Stimulated activated naive CD8-positive, alpha-beta T cell treated with anti-CD3 and anti-CD28 coated beads, Interleukin-15, amount 100 ng/mL, for 72 hours (primary cell): Measurements from ENCODE around the gene FSCN2.

Experiments used
- ATAC-seq: fragments of 150-1000 bp; cut with Tn5 transposase; 2 replicates; pipeline ENCODE4 v1.10.0; 2021; ENCODE audit warnings: mild to moderate bottlenecking, moderate library complexity
- DNase-seq, 2 donors: peaks; one replicate each; pipeline ENCODE4 v3.0.0; 2021 to 2022
- H3K27ac Mint-ChIP-seq, 2 donors: one replicate each; pipeline ENCODE4 v1.8.0; 2022; ENCODE audit warnings: mild to moderate bottlenecking in 2 of 2, mixed read lengths in 2 of 2, moderate library complexity in 2 of 2
- H3K27me3 Mint-ChIP-seq: one replicate; pipeline ENCODE4 v1.8.0; 2022; ENCODE audit warnings: mixed read lengths
- H3K4me1 Mint-ChIP-seq: one replicate; pipeline ENCODE4 v1.8.0; 2022; ENCODE audit warnings: mild to moderate bottlenecking, mixed read lengths
- H3K4me3 Mint-ChIP-seq, 2 donors: one replicate each; pipeline ENCODE4 v1.8.0; 2022; ENCODE audit warnings: mild to moderate bottlenecking in 2 of 2, mixed read lengths in 2 of 2, moderate library complexity in 1 of 2
- H3K9me3 Mint-ChIP-seq, 2 donors: one replicate each; pipeline ENCODE4 v1.8.0; 2022; ENCODE audit warnings: mixed read lengths in 2 of 2

The FSCN2 gene

DNA sequence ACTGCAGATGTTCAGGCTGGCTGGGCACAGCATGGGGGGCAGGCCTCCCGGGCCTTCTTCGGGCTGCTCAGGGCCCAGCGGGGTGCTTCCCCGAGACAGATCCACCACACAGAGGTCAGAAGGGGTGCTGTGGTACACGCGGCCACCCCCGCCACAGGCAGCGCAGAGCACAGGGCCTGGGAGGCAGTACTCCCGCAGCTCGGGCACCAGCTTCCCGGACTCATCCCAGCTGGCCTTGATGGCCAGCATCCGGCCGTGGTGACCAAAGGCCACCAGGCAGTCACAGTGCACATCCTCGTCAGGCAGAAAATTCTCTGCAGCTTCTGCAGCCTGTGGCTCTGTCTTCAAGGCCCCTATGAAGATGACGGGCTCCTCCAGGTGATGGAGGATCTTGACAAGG, 22.1 kb downstream of the FSCN2 start:
- no peak for DNase-seq
- Mint-ChIP-seq H3K9me3 (no peaks in the 10 kb centered on the region), H3K27me3 (no peaks in the 10 kb centered on the region), H3K4me1 (peaks cover 44% of the 10 kb centered on the region), H3K4me3 (peak overlapping the region; percentile 62 to 98), H3K27ac (peak overlapping the region in 1 of 2 donors; percentile 48)
- no peak for ATAC-seq

DNA sequence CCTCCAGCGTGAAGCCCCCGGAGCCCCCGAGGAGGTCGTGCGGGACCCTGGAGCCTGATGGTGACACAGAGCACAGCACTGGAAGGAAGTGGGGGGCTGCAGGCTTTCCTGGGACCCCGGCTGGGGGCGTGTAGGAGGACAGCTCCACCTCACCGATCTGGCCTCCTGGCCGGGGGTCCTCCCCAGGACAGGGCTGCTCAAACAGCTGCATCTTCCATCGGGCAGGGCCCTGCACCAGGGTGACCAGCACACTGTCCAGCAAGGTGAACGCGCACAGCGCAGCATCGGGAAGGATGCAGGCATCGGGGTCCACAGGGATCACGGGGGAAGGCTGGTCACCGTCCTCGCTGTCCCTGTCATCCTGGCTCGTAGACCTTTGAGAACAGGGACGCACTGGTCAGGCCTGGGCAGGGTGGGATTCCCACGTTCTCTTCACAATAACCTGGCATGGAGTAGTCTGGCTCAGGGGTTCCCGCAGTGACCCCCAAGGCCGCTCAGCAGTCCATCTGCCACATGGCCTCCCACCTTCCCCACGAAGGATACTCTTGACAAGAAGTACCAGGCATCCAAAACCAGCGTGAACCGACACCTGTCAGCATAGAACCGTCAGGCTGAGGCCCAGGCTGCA, 22.8 kb downstream of the FSCN2 start:
- Mint-ChIP-seq H3K9me3 (no peaks in the 10 kb centered on the region), H3K4me3 (peak overlapping the region; percentile 94 to 98), H3K27ac (peak overlapping the region in 1 of 2 donors; percentile 48), H3K27me3 (no peaks in the 10 kb centered on the region), H3K4me1 (peaks cover 44% of the 10 kb centered on the region)
- DNase-seq (no peak), ATAC-seq (no peak)

DNA sequence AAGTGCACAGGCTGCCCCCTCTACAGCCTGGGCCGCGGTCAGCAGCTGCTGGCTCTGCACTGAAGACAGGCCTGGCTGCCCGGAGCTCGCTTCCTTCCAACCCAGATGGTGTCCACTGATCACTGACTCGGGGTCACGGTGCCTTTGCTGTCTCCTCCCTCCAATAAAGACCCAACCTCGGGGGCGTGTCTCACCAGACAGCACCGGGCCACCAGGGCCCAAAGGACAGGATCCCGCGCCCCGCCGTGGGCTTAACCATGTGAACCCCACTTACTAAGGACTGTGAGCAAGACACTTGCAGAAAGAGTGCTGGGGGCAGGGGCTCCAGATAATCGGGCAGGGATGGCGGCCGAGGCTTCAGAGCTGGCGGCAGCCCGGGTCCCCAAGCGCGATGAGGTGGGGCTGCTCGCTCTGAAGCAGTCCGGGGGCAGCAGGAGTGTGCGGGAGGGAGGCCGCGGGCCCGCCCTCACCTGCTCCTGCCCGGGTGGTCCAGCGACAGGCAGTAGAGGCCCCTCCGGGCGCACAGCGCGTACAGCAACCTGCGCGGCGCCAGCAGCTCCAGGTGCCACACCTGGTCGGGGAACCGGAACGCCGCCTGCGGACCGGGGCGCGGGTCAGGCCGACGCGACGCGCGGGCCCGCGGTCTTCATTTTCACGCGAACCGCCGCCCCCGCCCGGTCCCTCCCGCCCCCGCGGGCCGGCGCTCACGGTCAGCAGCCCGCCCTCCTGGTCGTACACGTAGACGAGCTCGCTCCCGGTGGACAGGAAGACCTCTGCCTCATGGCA, 23.5 kb downstream of the FSCN2 start:
- Mint-ChIP-seq H3K4me1 (peaks cover 44% of the 10 kb centered on the region), H3K9me3 (no peaks in the 10 kb centered on the region), H3K27ac (peak overlapping the region; percentile 46 to 93), H3K27me3 (no peaks in the 10 kb centered on the region), H3K4me3 (peak overlapping the region; percentile 96 to 98)
- ATAC-seq (no peak), DNase-seq (no peak)

DNA sequence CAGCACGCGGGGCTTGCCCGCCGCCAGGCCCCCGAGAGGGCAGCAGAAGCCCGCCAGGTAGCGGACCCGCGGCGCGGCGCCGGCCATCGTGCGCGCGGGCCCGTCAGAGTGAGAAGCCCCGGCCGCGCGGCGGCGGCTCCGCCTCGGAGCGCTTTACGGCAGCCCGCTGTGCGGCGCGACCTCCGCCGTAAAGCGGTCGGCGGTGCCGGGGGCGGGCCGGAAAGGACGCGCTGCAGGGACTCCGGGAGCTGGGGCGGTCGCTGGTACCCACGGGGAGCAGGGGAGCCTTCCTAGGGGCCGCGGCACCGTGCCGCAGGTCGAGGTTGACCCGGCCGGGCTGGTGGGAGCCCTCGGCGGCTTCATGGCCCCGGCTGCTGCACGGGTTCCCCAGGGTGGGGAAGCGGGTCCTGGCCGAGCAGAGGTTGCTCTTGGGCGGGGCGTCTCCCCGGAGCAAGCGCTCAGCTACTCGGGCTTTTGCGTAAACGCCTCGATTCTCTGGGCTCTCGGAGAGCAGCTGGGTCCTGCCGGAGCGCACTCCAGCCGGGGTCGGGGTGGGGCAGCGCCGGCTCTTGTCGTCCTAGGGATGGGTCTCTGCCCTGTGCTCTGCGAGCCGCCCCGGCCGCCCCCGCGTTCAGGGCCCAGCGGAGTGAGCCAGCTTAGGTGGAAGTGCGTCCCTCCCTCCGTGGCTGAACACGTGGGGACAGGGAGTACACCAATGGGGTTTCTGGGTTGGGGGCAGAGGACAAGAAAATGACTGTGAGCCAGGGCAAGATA, 24.3 kb downstream of the FSCN2 start, which contains the start of gene FAAP100:
TSS of gene FAAP100 (minus strand) at position 110 of the 774 bp plus-strand sequence. CDS start at position 87, 23 bp downstream.
- no peaks in the 10 kb centered on the region for H3K9me3 Mint-ChIP-seq
- peak within 1 kb of the TSS; percentile 96 to 98 for H3K4me3 Mint-ChIP-seq
- peaks cover 44% of the 10 kb centered on the region for H3K4me1 Mint-ChIP-seq
- peak; percentile 75 for ATAC-seq
- peak; percentile 88 to 93 for DNase-seq
- H3K27me3 Mint-ChIP-seq: no peaks in the 10 kb centered on the region
- peak within 1 kb of the TSS; percentile 69 to 95 for H3K27ac Mint-ChIP-seq

DNA sequence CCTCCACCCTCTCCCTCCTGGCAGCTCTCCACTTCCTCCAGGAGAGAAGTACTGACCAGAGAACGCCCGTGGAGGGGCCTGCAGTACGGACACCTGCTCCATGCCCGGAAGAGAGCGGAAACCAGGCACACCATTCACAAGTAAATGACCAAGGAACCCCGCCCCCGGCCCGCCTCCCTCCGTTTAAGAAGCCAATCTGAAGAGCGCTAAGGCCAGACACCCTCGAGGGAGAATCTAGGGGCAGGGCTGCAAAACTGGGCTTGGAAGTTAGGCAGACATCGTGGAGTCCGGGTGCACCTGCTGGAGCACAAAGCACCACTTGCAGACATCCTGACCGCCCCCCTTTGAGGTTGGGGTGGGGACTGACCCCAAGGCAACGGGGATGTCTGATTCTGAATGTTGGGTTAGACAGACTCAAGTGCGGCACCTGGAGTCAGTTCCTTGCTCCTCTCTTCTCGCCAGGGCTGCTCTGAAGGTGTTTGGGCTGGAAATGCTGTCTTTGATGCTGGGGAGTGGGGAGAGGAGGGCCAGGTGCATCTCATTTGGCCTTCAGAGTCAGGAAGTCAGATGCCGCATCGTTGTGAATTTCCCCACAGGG, 24.9 kb downstream of the FSCN2 start:
- H3K9me3 Mint-ChIP-seq: no peaks in the 10 kb centered on the region
- H3K27ac Mint-ChIP-seq: peak overlapping the region; percentile 74 to 95
- peak; percentile 79 for ATAC-seq
- DNase-seq: peak; percentile 72 to 73
- peaks cover 44% of the 10 kb centered on the region for H3K4me1 Mint-ChIP-seq
- peak overlapping the region; percentile 96 to 98 for H3K4me3 Mint-ChIP-seq
- no peaks in the 10 kb centered on the region for H3K27me3 Mint-ChIP-seq

DNA sequence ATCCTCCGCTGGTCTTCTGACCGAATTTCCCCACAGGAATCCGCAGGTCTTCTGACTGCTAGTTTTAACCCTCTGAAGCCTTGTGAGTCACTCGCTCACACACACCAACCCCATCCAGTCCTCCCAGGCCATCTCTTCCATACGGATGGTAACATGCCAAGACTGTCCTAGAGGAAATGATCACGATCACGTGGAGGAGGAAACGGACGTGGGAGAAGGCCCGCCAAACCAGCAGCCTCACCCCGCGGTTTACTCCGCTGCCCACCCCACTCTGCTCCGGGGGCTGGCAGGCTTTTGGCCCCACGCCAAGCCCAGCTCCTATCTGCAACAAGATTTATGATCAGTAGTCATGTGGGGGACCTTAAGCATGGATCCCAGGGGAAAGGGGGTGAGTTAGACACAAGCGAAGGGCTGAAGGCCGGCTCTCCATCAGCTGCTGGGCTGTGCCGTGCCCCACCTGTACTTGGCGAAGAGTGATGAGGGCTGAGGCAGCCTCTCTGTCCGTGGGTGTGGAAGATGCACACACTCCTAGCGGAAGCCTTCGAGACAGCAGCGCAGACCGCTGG, 25.5 kb downstream of the FSCN2 start:
- DNase-seq: no peak
- H3K4me3 Mint-ChIP-seq: peak overlapping the region; percentile 96 to 98
- ATAC-seq: peak; percentile 7
- peak overlapping the region; percentile 74 for H3K27ac Mint-ChIP-seq
- H3K27me3 Mint-ChIP-seq: no peaks in the 10 kb centered on the region
- H3K4me1 Mint-ChIP-seq: peaks cover 44% of the 10 kb centered on the region
- no peaks in the 10 kb centered on the region for H3K9me3 Mint-ChIP-seq

DNA sequence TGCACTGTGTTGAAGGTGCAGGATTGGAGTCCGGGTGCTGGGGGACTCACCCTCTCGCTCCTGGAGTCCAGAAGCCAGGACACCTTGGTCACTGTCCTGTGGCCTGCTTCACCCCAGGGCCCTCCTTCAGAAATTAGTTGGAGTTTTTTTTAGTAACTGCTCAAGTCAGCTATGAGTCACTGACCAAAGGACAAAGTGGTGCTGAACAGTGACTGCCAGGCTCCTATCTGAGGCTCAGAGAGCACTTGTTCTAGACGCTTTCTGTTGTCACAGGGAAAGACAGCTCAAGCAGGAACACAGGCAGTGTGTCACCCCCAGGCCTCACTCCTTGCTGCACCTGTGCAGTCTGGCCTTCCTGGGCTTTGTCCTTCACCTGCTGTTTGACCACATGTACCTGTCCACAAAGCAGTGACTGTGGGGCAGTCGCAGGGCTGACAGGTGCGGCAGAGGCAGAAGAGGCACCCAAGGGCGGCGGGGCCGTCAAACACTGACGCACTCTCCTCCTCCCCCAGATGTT, 28.1 kb downstream of the FSCN2 start:
- ATAC-seq (no peak), DNase-seq (no peak)
- Mint-ChIP-seq H3K27me3 (no peaks in the 10 kb centered on the region), H3K27ac (no peak overlapping the region), H3K4me1 (peaks cover 21% of the 10 kb centered on the region), H3K9me3 (no peaks in the 10 kb centered on the region), H3K4me3 (no peak overlapping the region)

DNA sequence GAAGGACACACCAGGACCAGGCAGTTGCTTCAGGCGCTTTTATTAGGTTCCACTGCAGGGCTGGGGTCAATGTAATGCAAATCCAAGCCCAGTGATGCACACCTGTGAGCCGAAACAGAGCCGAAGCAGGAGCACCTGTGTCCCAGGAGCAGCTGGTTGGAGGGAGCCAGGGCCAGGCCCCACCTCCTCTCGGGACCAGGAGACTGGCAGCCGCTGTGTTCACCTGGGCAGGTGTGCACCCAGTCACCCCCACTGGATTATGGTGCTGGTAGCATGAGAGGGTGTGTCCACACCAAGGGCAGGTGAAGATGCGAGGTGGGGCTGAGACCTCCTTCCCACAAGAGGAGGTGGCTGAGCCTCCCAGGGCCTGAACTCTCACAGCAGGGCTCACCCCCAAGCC, 28.7 kb downstream of the FSCN2 start:
- no peaks in the 10 kb centered on the region for H3K27me3 Mint-ChIP-seq
- peaks cover 15% of the 10 kb centered on the region for H3K4me1 Mint-ChIP-seq
- H3K4me3 Mint-ChIP-seq: no peak overlapping the region
- H3K27ac Mint-ChIP-seq: no peak overlapping the region
- ATAC-seq: no peak
- no peak for DNase-seq
- no peaks in the 10 kb centered on the region for H3K9me3 Mint-ChIP-seq

DNA sequence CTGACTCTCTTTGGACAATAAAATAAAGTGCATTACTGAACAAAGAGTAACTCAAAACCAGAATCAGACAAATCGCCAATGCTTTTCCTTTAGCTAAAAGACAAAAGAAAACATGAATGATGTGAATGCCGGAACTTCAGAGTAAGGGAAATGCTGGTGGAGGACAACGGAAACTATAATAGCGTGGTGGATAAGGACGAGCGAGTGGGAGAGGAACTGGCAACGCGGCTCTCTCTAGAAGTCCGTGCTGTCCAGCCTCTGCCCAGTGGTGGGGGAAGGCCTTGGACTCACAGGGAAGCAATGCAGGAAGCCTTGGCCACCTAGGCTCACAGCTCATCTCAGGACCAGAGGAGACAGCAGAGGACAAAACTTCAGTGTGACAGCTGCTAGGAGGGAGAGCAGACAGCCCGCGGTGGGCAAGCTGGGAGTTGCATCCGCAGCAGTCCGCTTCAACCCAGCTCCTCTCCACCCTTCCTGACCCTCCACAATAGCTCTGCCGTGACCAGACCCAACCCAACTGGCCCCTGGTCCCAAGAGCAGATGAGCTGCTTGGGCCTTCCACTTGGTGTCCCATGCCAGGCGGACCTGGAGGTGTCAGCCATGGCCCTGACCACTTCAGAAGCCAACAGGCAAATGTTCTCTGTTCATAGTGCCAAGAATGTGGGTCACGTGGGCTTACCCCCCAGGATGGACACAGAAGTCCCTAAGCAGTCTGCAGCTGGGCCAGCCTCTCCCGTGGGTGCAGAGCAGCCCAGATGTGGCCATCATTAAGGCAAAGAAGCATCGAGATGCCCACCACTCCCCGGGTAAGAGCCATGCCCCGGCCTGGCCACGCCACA, 29.3 kb downstream of the FSCN2 start:
- Mint-ChIP-seq H3K27me3 (no peaks in the 10 kb centered on the region), H3K27ac (no peak overlapping the region), H3K4me3 (no peak overlapping the region), H3K4me1 (peaks cover 15% of the 10 kb centered on the region), H3K9me3 (no peaks in the 10 kb centered on the region)
- DNase-seq (no peak), ATAC-seq (no peak)

DNA sequence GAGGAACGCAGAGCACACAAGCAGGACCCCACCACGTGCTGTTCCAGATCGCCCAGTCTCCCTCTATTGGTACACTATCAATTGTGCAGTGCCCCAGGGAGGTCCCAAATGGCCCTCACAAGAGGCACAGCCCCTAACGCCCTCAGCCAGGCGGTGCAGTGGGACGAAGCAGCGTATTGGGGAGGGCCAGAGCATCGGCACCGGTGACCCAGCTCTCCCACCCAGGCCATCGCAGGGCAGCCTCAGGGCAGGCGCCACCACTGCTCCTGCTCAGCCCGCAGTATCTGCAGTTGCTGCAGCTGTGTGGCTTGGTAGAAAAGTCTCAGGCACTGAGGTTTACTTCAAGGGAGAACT, 29.9 kb downstream of the FSCN2 start:
- Mint-ChIP-seq H3K27me3 (no peaks in the 10 kb centered on the region), H3K9me3 (no peaks in the 10 kb centered on the region), H3K4me3 (no peak overlapping the region), H3K27ac (no peak overlapping the region), H3K4me1 (peaks cover 15% of the 10 kb centered on the region)
- no peak for DNase-seq
- ATAC-seq: no peak

DNA sequence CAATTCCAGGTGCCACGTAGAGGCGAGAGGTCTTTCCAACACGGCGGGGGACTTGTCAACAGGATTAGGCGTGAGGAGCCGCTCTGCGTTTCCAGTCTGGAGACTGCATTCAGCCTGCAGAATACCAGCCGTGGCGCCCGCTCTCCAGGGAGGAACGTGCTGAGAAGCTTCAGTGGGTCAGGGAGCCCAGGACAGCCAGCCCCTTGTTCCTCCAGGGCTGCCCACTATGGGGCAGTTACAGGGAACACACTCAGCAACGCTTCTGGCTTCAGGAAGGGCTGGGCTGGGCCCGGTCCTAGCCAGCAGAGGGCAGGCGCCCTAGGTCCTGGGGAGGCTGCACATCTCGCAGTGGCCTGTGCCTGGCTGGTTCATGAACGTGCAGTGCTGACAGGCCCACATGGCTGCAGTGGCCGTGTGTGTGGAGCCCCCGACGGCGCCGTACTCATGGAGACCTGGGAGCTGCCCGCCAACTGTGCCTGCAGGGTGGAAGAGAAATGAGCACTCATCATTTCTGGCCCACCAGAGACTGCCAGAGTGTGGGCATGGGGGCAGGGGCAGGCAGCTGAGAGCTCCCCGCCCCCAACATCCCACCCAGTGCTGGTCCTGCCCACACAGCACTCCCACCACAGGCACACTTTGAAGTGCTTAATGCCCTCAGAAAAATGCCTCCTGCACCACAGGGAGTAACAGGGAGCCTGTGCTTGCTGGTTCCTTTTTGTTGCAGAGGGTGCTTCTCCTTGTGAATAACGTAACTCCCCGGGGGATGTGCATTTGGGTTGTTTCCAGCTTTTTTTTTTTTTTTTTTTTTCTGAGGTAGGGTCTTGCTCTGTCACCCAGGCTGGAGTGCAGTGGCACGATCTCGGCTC, 31.0 kb downstream of the FSCN2 start:
- Mint-ChIP-seq H3K27ac (no peak overlapping the region), H3K27me3 (no peaks in the 10 kb centered on the region), H3K4me1 (peaks cover 4% of the 10 kb centered on the region), H3K4me3 (no peak overlapping the region), H3K9me3 (no peaks in the 10 kb centered on the region)
- ATAC-seq (peak; percentile 32), DNase-seq (no peak)

DNA sequence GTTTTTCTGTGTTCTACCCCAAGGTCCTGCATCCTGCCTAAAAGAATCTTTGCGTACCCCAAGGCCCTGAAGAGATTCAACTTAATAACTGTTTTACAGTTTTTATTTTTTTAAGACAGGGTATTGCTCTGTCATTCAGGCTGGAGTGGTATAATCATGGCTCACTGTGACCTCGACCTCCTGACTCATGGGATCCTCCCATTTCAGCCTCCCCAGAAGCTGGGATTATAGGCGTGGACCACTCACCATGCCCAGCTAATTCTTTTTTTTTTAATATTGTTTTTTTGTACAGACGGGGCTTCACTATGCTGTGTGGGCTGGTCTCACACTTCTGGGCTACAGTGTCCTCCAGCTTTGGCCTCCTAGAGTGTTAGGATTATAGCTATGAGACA, 33.3 kb downstream of the FSCN2 start:
- Mint-ChIP-seq H3K27ac (no peak overlapping the region), H3K4me3 (no peak overlapping the region), H3K4me1 (no peaks in the 10 kb centered on the region), H3K9me3 (no peaks in the 10 kb centered on the region), H3K27me3 (no peaks in the 10 kb centered on the region)
- no peak for DNase-seq
- ATAC-seq: no peak

DNA sequence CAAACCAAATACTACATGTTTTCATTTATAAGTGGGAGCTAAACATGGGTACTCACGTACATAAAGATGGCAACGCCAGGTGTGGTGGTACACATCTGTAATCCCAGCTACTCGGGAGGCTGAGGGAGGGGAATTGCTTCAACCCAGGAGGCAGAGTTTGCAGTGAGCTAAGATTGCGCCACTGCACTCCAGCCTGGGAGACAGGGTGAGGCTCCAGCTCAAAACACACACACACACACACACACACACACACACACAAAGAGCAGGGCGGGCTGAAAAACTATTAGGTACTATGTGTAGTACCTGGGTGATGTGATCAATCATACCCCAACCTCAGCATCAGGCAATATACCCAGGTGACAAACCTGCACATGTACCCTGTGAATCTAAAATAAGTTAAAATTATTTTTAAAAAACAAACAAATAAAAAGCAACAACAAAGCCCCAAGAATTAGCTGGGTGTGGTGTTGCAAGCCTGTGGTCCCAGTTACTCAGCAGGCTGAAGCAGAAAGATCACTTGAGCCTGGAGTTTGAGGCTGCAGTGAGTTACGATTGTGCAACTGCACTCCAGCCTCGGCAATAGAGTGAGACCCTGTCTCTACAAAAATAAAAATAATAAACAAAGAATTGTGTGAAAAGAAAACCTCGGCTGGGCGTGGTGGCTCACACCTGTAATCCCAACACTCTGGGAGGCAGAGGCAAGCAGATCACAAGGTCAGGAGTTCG, 35.8 kb downstream of the FSCN2 start:
- Mint-ChIP-seq H3K4me3 (no peak overlapping the region), H3K27me3 (no peaks in the 10 kb centered on the region), H3K9me3 (no peaks in the 10 kb centered on the region), H3K27ac (no peak overlapping the region), H3K4me1 (no peaks in the 10 kb centered on the region)
- ATAC-seq: no peak
- DNase-seq: no peak
